GM19397 (cell line): ENCODE data around the gene MYOF.
"Not testable (repeated sequence)": the region's sequence is repeated elsewhere in the genome, so short reads cannot be mapped to it uniquely, and the experiment has no call there.

Experiments used
- ATAC-seq: cut with Tn5 transposase; IDR thresholded peaks from one replicate; pipeline ENCODE4 v1.9.1; 2021; ENCODE audit warnings: mild to moderate bottlenecking, moderate library complexity; ENCODE audit not compliant: unreplicated experiment

MYOF gene

DNA sequence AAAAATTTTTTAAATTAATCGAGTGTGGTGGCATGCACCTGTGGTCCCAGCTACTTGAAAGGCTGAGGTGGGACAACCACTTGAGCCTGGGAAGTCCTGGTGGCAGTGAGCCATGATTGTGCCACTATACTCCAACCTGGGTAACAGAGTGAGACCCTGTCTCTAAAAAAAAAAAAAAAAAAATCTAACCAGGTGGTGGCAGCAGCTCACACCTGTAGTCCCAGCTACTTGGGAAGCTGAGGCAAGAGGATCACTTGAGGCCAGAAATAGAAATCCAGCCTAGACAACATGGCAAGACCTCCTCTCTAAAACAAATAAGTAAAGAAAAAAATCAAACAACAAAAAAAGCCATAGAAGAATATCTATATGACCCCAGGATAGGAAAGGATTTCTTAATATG, 3.6 kb upstream of the MYOF start:
- ATAC-seq = no peak

DNA sequence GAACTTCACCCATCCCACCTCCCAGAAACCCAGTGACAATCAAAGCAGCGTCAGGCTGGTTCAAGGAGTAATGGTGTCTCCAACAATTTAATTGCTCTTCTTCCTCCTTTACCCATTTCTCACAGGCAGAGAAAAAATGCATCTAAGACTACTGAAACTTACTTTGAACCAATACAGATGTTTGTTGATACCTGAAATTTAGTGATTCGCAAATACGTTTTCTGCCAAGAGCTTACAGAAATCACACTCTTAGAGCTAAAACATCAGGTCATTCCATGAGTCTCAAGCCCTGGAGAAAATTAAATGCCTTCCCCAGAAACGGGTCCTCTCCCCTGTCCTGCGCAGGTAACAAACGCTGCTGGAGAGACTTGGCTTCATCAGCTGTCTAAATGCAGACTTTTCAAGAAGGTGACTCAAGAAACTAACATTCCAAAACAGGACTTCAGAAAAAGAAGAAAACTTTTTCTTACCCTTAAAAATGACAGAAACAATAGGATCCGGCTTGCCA, 443 bp downstream of the MYOF start:
- ATAC-seq = no peak

- ATAC-seq = no peak
Measured at GRCh38 chr10:93478873-93479272, 3.3 kb downstream of the MYOF start.

DNA sequence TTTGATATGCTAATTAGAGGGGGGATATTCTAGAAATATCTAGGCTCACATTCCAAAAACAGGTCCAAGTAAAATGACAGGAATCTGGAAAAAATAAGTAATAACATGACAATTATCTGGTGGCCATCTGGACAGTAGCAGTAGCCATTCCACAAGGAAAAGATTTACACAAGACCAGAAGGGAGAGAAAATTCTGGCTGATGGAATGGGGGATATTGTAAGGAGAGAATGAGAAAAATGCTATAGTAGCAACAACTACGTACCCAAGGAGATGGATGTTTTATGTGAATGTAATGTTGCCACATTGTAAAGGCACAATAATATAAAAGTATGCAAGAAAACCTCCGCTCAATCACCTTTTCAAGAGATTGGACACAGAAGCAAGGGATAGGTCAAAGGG, 5.4 kb downstream of the MYOF start:
- ATAC-seq = no peak

DNA sequence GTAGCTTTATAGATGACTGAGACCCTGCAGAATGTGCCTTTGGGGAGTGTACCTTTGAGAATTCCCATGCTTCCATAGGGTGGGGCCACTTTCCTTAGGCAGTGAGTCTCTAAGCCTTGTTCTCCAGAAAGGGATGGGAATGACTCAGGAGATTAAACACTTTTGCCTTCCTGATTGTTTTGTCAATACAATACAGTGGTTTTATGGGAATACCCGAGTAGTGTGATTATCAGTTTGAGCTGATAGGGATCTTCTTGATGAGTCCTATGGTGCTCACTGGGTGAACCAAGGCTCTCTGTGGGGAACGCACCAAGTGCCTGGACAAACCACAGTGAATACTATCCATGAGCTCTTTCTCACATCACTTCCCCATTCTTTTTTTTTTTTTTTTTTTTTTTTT, 6.3 kb downstream of the MYOF start:
- ATAC-seq = no peak

DNA sequence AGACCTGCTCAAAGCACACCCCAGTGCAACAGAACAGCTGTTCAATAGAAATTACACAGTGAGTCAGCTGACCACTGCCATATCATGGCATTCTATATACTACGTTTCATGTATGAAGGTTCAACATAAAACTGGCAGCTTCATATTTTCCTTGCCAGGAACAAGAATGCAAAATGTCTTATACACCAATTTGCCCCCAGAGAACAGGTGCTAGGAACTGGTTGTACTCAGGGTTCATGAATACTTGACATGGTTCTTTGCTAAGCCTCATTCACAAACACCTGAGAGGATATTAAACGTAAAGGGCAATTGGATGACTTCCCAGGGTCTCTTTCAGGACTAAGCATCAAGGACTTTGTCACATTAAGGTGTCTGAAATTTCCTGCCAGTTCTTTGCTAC, 6.9 kb downstream of the MYOF start:
- no peak for ATAC-seq

GRCh38 chr10:93473804-93474472, 8.2 kb downstream of the MYOF start:
- ATAC-seq = no peak

DNA sequence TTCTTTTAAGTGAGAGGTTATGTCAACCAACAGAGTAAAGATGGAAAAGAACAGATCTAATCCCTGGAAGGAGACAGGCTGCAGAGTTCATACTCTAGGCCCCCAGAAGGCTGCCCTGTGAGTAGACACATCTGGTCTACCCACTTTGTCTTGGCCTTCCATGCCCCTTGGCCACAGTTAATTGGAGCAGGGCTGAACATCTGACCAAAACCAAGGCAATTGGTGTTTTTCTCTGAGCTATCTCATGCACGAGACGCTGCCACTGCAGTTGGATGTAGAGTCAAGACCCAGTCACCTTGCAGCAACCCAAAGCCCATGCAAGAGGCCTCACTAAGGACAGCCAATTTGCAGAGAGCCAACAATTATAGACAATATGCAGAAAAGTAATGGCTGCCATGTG, 9.0 kb downstream of the MYOF start:
- ATAC-seq = no peak

DNA sequence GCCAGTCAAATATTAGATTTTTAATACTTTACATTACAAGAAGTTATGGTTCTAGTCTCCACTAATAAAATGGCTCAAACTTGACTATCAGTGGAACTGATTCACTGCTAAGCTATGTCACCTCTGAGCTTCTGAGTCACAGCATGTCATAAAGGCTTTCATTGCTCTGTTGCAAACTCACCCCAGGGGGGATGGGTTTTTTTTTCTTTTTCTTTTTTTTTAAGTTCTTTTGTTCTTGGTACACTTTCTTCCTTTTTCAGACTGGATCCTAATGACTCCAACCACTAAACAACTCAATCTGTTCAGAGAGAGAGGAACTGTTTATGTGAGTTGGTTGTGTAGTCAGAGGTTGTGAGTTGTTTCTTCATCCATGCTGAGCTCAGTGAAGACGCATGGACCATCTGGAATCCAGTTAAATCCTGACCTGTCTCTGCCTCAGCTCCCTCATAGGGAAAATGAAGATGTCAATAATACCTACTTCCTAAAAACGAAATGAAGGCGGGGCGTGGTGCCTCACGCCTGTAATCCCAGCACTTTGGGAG, 11.0 kb downstream of the MYOF start:
- ATAC-seq = no peak

- no peak for ATAC-seq
Measured at GRCh38 chr10:93469454-93469853, 12.7 kb downstream of the MYOF start.

DNA sequence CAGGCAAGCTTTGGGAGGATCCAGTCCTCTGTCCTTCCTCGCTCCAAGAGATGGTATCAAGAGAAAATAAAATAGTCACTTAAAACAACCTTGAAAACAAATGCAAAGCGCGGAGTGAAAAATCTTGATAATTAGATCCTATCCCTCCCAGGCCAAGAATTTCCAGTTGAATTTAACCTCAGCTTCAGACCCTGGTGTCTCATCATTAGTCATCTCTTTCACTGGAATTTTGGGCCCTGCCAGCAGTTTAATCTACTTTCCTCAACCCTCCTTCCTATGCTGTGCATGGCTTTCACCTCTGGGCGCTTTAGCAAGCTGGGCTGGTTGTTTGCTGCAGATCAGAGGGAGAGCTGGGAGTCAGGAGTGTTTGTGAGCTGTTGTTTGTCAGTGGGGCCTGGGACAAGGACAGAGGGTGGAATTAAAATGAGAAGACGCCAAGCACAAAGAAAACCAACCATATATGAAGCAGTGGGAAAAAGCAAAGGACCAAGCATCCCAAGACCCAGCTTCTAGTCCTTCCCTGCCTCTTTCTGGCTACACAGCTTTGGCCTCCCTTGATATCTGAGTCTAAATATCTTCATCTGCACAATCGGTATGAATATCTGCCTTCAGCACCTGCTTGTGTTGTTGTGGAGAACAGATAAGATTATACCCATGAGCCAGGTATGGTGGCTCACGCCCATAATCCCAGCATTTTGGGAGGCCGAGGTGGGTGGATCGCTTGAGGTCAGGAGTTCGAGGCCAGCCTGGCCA, 13.5 kb downstream of the MYOF start:
- no peak for ATAC-seq

- not testable (repeated sequence) for ATAC-seq
Measured at GRCh38 chr10:93467635-93468034, 14.5 kb downstream of the MYOF start.

- ATAC-seq = no peak
Measured at GRCh38 chr10:93465806-93466675, 16.1 kb downstream of the MYOF start.

DNA sequence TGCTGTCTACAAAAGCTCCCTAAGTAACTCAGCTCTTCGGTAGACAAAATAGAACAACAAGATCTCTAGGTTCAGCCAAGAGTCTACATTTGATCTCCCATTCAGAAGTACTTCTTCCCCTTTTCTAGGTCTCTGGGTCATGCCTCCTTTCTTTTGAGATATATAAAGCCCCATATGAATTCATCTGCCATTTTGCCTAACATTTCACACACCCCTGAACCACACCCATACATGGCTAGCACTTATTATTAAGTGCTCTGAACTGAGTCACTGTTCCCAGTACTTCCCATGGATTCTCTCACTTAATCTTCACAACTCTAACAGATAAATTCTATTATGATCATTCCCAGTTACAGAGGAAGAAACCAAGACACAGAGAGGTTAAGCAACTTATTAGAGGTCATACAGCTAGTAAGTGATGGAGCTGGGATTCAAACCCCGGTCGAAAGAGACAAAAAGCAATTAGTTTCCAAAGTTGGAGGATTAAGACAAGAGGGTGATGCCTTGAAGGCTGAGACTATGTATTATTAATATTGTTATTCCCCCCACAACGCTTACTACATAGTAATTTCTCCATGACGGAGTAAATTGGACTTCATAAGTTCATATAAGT, 17.3 kb downstream of the MYOF start:
- no peak for ATAC-seq

- no peak for ATAC-seq
Measured at GRCh38 chr10:93463723-93464476, 18.2 kb downstream of the MYOF start.

- ATAC-seq = no peak
Measured at GRCh38 chr10:93462881-93463280, 19.3 kb downstream of the MYOF start.

GRCh38 chr10:93462371-93462770, 19.8 kb downstream of the MYOF start:
- ATAC-seq = no peak

- no peak for ATAC-seq
Measured at GRCh38 chr10:93461807-93462178, 20.3 kb downstream of the MYOF start.

DNA sequence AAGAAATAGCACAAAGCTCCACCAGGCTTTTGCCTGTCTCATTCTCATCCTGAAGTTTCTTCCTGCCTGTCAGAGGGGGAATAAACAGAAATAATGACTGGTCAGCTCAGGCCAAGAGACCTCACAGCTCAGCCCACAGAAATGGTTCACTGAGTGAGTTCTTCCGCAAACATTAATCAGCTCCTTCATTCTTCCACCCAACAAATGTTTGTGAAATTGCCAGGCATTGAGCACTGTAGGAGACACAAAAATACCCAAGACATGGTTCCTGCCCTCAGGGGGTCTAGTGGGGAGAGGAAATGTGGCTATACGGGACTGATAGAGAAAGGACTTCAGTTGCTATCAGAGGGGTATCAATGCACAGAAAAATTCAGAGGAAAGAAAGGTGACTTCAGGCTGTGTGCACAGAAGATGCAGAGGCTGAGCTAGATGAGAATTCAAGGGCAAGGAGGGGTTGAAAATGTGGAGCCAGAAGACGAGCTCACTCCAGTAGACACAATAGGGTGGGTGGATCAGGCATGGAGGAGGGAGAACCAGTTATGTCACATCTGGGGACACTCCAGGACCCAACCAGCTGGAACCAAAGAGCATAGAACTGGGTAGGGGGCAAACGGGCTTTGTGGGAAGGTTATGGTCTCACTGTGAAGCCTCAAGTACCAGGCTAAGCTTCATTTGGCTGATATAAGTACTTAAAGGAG, 20.9 kb downstream of the MYOF start:
- no peak for ATAC-seq

DNA sequence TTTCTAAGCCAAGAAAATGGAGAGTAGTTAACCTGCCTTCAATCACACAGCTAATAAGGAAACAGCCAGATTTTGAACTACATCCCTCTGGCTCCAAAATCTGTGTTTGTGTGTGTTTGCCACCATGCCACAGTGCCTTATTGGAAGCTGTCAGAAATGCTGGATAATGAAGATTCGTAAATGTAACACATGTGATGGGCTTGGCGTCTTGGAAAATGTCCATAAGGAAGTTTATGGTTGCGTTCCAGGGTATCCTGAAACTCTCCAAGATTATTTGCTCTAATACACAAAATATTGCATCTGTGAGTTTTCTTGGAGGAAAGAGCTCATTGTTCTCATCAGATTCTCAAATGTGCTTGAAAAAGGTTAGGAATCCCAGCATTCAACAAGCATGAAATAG, 22.7 kb downstream of the MYOF start:
- no peak for ATAC-seq
